ENCODE data around the gene SNX12.
"Not testable (repeated sequence)": the region's sequence is repeated elsewhere in the genome, so short reads cannot be mapped to it uniquely, and the experiment has no call there.

The SNX12 gene

GRCh38 chrX:71085900-71086299 is 17.8 kb upstream of the SNX12 start:
- FAIRE-seq, result no peak

GRCh38 chrX:71082822-71083221 is 14.7 kb upstream of the SNX12 start:
- FAIRE-seq, result no peak

- FAIRE-seq, result no peak
Measured at GRCh38 chrX:71082124-71082647, 14.1 kb upstream of the SNX12 start.

- no peak for FAIRE-seq
Measured at GRCh38 chrX:71081330-71082123, 13.4 kb upstream of the SNX12 start.

GRCh38 chrX:71070531-71070930 is 2.4 kb upstream of the SNX12 start:
- FAIRE-seq, result no peak

- FAIRE-seq, result no peak
Measured at GRCh38 chrX:71067712-71068043, 456 bp downstream of the SNX12 start.

GRCh38 chrX:71067089-71067488 is 1.0 kb downstream of the SNX12 start:
- no peak for FAIRE-seq

GRCh38 chrX:71060127-71060526 is 8.0 kb downstream of the SNX12 start:
- FAIRE-seq, result no peak

- FAIRE-seq, result no peak
Measured at GRCh38 chrX:71057848-71058530, 10.1 kb downstream of the SNX12 start.

GRCh38 chrX:71056867-71057266 is 11.3 kb downstream of the SNX12 start:
- peak; percentile 21 for FAIRE-seq

- no peak for FAIRE-seq
Measured at GRCh38 chrX:71053217-71053621, 14.9 kb downstream of the SNX12 start.

GRCh38 chrX:71052721-71053120 is 15.4 kb downstream of the SNX12 start:
- no peak for FAIRE-seq

- FAIRE-seq, result not testable (repeated sequence)
Measured at GRCh38 chrX:71047891-71048290, 20.2 kb downstream of the SNX12 start.

- no peak for FAIRE-seq
Measured at GRCh38 chrX:71017396-71017939, 50.7 kb downstream of the SNX12 start.

All from G401.6 (cell line).